Left lung (tissue), 10 donors: Measurements from ENCODE around the gene TPST1. TPM values are rescaled to one million over a fixed set of nuclear protein-coding genes. Genes with fewer than 3 reads are reported as not detected.
A peak's percentile ranks its signal among the peaks of the same experiment; 100 is the strongest.
"Not testable (repeated sequence)": the region's sequence is repeated elsewhere in the genome, so short reads cannot be mapped to it uniquely, and the experiment has no call there.

Source experiments
- ATAC-seq: fragments of 200-7000 bp; cut with Tn5 transposase; one replicate; pipeline ENCODE4 v1.9.1; 2020; ENCODE audit warnings: moderate library complexity
- DNase-seq, 4 donors: peaks; one replicate each; pipeline ENCODE4 v3.0.0-alpha.2; 2013 to 2020
- H3K27ac ChIP-seq, 2 donors: fragments of 200-600 bp; sonication (generic) in 1 of 2; one replicate each; pipeline versions ENCODE4 v1.5.0 to v1.8.0; 2020 to 2021
- H3K27me3 ChIP-seq, 2 donors: fragments of 200-600 bp; sonication (generic) in 1 of 2; one replicate each; pipeline versions ENCODE4 v1.5.0 to v1.8.0; 2020 to 2021
- H3K36me3 ChIP-seq, 2 donors: fragments of 200-600 bp; sonication (generic) in 1 of 2; one replicate each; pipeline versions ENCODE4 v1.5.0 to v1.8.0; 2020 to 2021
- H3K4me1 ChIP-seq, 2 donors: fragments of 200-600 bp; one replicate each; pipeline ENCODE4 v1.8.0; 2021
- H3K4me3 ChIP-seq, 2 donors: fragments of 200-600 bp; sonication (generic) in 1 of 2; one replicate each; pipeline versions ENCODE4 v1.5.0 to v1.8.0; 2020 to 2021; ENCODE audit warnings: mild to moderate bottlenecking in 1 of 2
- H3K9me3 ChIP-seq, 2 donors: fragments of 200-600 bp; sonication (generic) in 1 of 2; one replicate each; pipeline versions ENCODE4 v1.5.0 to v1.8.0; 2020 to 2021
- CTCF ChIP-seq, 2 donors: fragments of 200-600 bp; sonication (generic) in 1 of 2; IDR thresholded peaks; one replicate each; pipeline versions ENCODE4 v1.5.0 to v1.8.0; 2021; ENCODE audit warnings: antibody characterized with exemption in 2 of 2
- intact Hi-C, 2 donors: fragments of 100-400 bp; cut with DNase I; formaldehyde crosslinking; loops; one replicate each; pipeline versions ENCODE4 v1.11.2 to v1.14.2; 2022
- polyA plus RNA-seq, 6 donors: library from polyadenylated mRNA; unstranded; fragments of 120-200 nt; gene quantifications; one replicate each; pipeline ENCODE4 v1.2.1, GENCODE V29; 2013; ENCODE audit not compliant: insufficient read length in 6 of 6
- total RNA-seq, 2 donors: library from RNA; stranded (reverse); fragmentation: NEBNext Ultra II Directional; extraction: Animal tissue kit (Norgen Biotek cat#: 25700); gene quantifications; one replicate each; pipeline ENCODE4 v1.2.1, GENCODE V29; 2021
- donor health status: DM: no; HTN: yes; CAD: no.
- donor health status: DM: no; HTN: no; CAD: no.

TPST1 gene
- total and polyA plus RNA-seq, 8 donors, result 30.5 to 64.1 (median 50.4) TPM

- H3K9me3 ChIP-seq, result no peaks in the 10 kb centered on the region
- no peaks in the 10 kb centered on the region for H3K27me3 ChIP-seq
- intact Hi-C loops, result no loop called here
- DNase-seq (peak in 2 of 4 donors; percentile 49 to 63), ATAC-seq (peak; percentile 84)
- TF ChIP-seq CTCF (IDR thresholded peaks at IDR 0.05), result no peak
- no peak overlapping the region for H3K4me3 ChIP-seq
- peaks cover 16 to 17% of the 10 kb centered on the region in 2 donors for H3K4me1 ChIP-seq
- H3K36me3 ChIP-seq, result no peaks in the 10 kb centered on the region
- H3K27ac ChIP-seq, result peak overlapping the region in 1 of 2 donors; percentile 23
These were observed 34.6 kb upstream of the TPST1 start for GRCh38 chr7:66170309-66171231.

DNA sequence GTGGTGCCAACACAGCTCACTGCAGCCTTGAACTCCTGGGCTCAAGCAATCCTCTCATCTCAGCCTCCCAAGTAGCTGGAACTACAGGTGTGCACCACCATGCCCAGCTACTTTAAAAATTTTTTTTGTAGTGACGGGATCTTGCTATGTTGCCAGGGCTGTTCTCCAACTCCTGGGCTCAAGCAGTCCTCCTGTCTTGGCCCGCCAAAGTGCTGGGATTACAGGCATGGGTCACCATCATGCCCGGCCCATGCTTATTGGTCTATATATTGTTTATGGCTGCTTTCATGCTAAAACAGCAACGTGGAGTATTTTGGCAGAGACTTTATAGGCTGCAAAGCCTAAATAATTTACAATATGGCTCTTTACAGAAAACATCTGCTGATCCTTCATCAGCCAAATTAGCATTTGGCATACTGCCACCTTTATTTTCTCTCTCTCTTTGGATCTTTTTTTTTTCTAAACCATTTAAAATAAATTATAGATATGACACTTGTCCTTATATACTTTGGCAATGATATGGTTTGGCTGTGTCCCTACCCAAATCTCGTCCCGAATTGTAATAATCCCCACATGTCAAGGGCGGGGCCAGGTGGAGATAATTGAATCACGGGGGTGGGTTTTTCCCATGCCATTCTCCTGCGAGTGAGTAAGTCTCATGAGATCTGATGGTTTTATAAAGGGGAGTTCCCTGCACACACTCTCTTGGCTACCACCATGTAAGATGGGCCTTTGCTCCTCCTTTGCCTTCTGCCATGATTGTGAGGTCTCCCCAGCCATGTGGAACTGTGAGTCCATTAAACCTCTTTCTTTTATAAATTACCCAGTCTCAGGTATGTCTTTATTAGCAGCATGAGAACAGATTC is 32.4 kb upstream of the TPST1 start:
- H3K9me3 ChIP-seq, H3K4me3 ChIP-seq, H3K27me3 ChIP-seq, H3K27ac ChIP-seq, ATAC-seq, H3K36me3 ChIP-seq, intact Hi-C loops: not testable (repeated sequence)
- peak in 2 of 4 donors; percentile 73 to 77 for DNase-seq
- H3K4me1 ChIP-seq, result peaks cover 12 to 16% of the 10 kb centered on the region in 2 donors

DNA sequence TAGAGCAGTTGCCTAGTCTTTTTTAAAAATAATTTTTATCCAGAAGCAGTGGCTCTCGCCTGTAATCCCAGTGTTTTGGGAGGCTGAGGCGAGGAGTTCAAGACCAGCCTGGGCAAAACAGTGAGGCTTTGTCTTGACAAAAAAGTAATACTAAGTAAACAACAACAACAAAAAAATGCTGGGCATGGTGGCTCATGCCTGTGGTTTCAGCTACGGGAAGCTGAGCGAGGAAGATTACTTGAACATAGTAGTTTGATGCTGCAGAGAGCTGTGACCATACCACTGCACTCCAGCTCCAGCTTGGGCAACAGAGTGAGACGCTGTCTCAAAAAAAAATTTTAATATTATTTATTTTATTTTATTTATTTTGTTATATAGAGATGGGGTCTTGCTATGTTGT is 31.3 kb upstream of the TPST1 start:
- intact Hi-C loops, result no loop called here
- no peak overlapping the region for H3K4me3 ChIP-seq
- no peaks in the 10 kb centered on the region for H3K36me3 ChIP-seq
- H3K4me1 ChIP-seq, result peaks cover 6 to 10% of the 10 kb centered on the region in 2 donors
- TF ChIP-seq CTCF (IDR thresholded peaks at IDR 0.05), result no peak
- no peak overlapping the region for H3K27ac ChIP-seq
- DNase-seq (no peak), ATAC-seq (no peak)
- no peaks in the 10 kb centered on the region for H3K27me3 ChIP-seq
- H3K9me3 ChIP-seq, result no peaks in the 10 kb centered on the region

GRCh38 chr7:66175006-66175405 is 30.1 kb upstream of the TPST1 start:
- ATAC-seq, H3K4me3 ChIP-seq, H3K4me1 ChIP-seq, DNase-seq, H3K27me3 ChIP-seq, H3K27ac ChIP-seq, intact Hi-C loops, H3K9me3 ChIP-seq, H3K36me3 ChIP-seq: not testable (repeated sequence)

DNA sequence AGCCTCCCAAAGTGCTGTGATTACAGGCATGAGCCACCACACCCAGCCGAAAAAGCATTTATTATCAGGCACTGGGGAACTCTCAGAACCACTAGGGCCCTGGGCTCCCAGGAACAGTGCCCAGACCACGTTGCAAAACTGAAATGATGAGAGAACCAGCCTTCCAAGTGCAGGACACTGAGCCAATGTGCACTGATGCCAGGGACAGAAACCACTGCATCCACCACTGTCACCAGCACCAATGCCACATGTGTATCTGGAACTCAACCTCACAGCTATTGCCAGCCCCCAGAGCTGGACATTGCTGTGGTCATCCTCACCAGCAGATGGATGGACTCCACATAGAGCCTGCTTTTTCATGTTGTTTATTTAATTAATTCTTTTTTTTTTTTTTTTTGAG is 28.2 kb upstream of the TPST1 start:
- TF ChIP-seq CTCF (IDR thresholded peaks at IDR 0.05), result no peak
- no peak for ATAC-seq
- H3K9me3 ChIP-seq, result no peaks in the 10 kb centered on the region

GRCh38 chr7:66178258-66178657 is 26.9 kb upstream of the TPST1 start:
- intact Hi-C loops, result no loop called here
- DNase-seq (no peak), ATAC-seq (no peak)
- H3K4me3 ChIP-seq, result no peak overlapping the region
- no peak for TF ChIP-seq CTCF (IDR thresholded peaks at IDR 0.05)
- H3K4me1 ChIP-seq, result peaks cover 0 to 6% of the 10 kb centered on the region in 2 donors
- no peaks in the 10 kb centered on the region for H3K36me3 ChIP-seq
- no peak overlapping the region for H3K27ac ChIP-seq
- no peaks in the 10 kb centered on the region for H3K27me3 ChIP-seq
- no peaks in the 10 kb centered on the region for H3K9me3 ChIP-seq

More for the DNA sequence above, 28.2 kb upstream of the TPST1 start:
- intact Hi-C loops, result no loop called here
- Histone ChIP-seq H3K27me3 (no peaks in the 10 kb centered on the region), H3K36me3 (no peaks in the 10 kb centered on the region), H3K4me1 (no peaks in the 10 kb centered on the region), H3K27ac (no peak overlapping the region), H3K4me3 (no peak overlapping the region)
- no peak for DNase-seq
